ENCODE data around the gene PHPT1. TPM values are rescaled to one million over a fixed set of nuclear protein-coding genes. Genes with fewer than 3 reads are reported as not detected.

Gene PHPT1
- total RNA-seq, 2 donors from 2014 or later, result 140 to 154 TPM

GRCh38 chr9:136860933-136861873, 12.0 kb downstream of the PHPT1 start:
- H3K4me1 ChIP-seq, result peaks cover 0 to 32% of the 10 kb centered on the region in 2 donors
- H3K4me3 ChIP-seq, result no peak overlapping the region
- no peaks in the 10 kb centered on the region for H3K27me3 ChIP-seq
- H3K9me3 ChIP-seq, result no peaks in the 10 kb centered on the region
- no peak for DNase-seq (ENCODE audit: low spot score)
- H3K36me3 ChIP-seq, result peaks cover 35% of the 10 kb centered on the region
- TF ChIP-seq CTCF (IDR thresholded peaks at IDR 0.05), result no peak
- H3K27ac ChIP-seq, result no peak overlapping the region

- DNase-seq (ENCODE audit: low spot score), result no peak
- Histone ChIP-seq H3K27me3 (no peaks in the 10 kb centered on the region), H3K36me3 (peaks cover 35% of the 10 kb centered on the region), H3K9me3 (no peaks in the 10 kb centered on the region), H3K27ac (no peak overlapping the region), H3K4me3 (no peak overlapping the region), H3K4me1 (peaks cover 0 to 35% of the 10 kb centered on the region in 2 donors)
- no peak for TF ChIP-seq CTCF (IDR thresholded peaks at IDR 0.05)
Observed at GRCh38 chr9:136861874-136862457, 12.8 kb downstream of the PHPT1 start.

- H3K9me3 ChIP-seq, result no peaks in the 10 kb centered on the region
- no peaks in the 10 kb centered on the region for H3K27me3 ChIP-seq
- H3K27ac ChIP-seq, result no peak overlapping the region
- H3K4me1 ChIP-seq, result peaks cover 0 to 39% of the 10 kb centered on the region in 2 donors
- H3K36me3 ChIP-seq, result peaks cover 35% of the 10 kb centered on the region
- no peak for TF ChIP-seq CTCF (IDR thresholded peaks at IDR 0.05)
- DNase-seq (ENCODE audit: low spot score), result no peak
- no peak overlapping the region for H3K4me3 ChIP-seq
Observed at GRCh38 chr9:136862849-136863622, 13.8 kb downstream of the PHPT1 start.

- Histone ChIP-seq H3K9me3 (no peaks in the 10 kb centered on the region), H3K27ac (no peak overlapping the region), H3K36me3 (peaks cover 35% of the 10 kb centered on the region), H3K27me3 (no peaks in the 10 kb centered on the region), H3K4me3 (no peak overlapping the region), H3K4me1 (peaks cover 0 to 36% of the 10 kb centered on the region in 2 donors)
- no peak for DNase-seq (ENCODE audit: low spot score)
- TF ChIP-seq CTCF (IDR thresholded peaks at IDR 0.05), result no peak
Observed at GRCh38 chr9:136863623-136864273, 14.5 kb downstream of the PHPT1 start.

GRCh38 chr9:136865041-136865767, 16.0 kb downstream of the PHPT1 start:
- TF ChIP-seq CTCF (IDR thresholded peaks at IDR 0.05), result no peak
- no peaks in the 10 kb centered on the region for H3K27me3 ChIP-seq
- H3K4me3 ChIP-seq, result peak overlapping the region; percentile 96 to 100
- peaks cover 0 to 26% of the 10 kb centered on the region in 2 donors for H3K4me1 ChIP-seq
- peaks cover 35% of the 10 kb centered on the region for H3K36me3 ChIP-seq
- no peak for DNase-seq (ENCODE audit: low spot score)
- peak overlapping the region; percentile 90 to 95 for H3K27ac ChIP-seq
- no peaks in the 10 kb centered on the region for H3K9me3 ChIP-seq

All from right atrium auricular region (tissue), 2 donors.